VCaP (cell line): Measurements from ENCODE around the gene XXYLT1.
A peak's percentile ranks its signal among the peaks of the same experiment; 100 is the strongest.
"Not testable (repeated sequence)": the region's sequence is repeated elsewhere in the genome, so short reads cannot be mapped to it uniquely, and the experiment has no call there.

Experiments
- H3K27ac ChIP-seq: fragments of 450-650 bp; 2 replicates; pipeline ENCODE4 v1.5.1; 2017
- CTCF ChIP-seq: fragments of 450-650 bp; conservative IDR thresholded peaks from 2 replicates; pipeline ENCODE4 v1.5.1; 2017; ENCODE audit warnings: mild to moderate bottlenecking, moderate library complexity

The XXYLT1 gene

DNA sequence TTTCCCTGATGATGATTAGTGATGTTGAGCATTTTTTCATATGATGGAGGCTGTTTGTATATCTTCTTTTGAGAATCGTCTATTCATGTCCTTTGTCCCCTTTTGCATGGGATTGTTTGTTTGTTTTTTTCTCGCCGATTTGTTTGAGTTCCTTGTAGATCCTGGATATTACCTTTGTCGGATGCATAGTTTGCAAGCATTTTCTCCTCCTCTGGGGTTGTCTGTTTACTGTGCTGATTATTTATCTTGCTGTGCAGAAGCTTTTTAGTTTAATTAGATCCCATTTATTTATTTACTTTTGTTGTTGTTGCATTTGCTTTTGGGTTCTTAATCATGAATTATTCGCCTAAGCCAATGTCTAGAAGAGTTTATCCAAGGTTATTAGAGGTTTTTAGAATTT, 232.8 kb downstream of the XXYLT1 start:
- H3K27ac ChIP-seq: peak overlapping the region; percentile 11; the same call in 1 of the 2 replicates
- no peak for TF ChIP-seq CTCF

DNA sequence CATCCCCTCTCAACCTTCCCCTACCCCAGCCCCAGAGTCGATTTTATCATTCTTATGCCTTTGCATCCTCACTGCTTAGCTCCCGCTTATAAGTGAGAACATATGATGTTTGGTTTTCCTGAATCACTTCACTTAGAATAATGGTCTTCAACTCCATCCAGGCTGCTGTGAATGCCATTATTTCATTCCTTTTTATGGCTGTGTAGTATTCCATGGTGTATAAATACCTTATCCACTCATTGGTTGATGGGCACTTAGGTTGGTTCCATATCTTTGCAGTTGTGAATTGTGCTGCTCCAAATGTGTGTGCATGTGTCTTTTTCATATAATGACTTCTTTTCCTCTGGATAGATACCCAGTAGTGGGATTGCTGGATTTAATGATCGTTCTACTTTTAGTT, 233.4 kb downstream of the XXYLT1 start:
- not testable (repeated sequence) for H3K27ac ChIP-seq

- H3K27ac ChIP-seq: no peak overlapping the region
- no peak for TF ChIP-seq CTCF
These were observed 234.0 kb downstream of the XXYLT1 start for GRCh38 chr3:195036974-195037373.

GRCh38 chr3:195036574-195036973, 234.4 kb downstream of the XXYLT1 start:
- H3K27ac ChIP-seq: no peak overlapping the region
- TF ChIP-seq CTCF: no peak

DNA sequence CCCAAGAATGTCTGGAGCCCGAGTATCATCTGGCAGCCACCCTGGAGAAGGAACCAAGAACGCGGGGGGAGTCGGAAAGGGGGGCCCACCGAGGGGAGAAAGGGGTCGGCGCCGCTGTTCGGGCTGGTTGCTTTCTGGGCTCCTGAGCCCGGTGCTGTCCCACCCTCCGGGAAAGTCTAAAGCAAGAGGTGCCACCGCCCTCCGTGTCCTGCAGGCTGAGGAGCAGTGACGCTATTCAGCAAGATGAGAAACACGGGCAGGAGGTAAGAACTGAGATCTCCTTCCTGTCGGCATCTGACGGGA, 234.8 kb downstream of the XXYLT1 start:
- no peak overlapping the region for H3K27ac ChIP-seq
- TF ChIP-seq CTCF: no peak

DNA sequence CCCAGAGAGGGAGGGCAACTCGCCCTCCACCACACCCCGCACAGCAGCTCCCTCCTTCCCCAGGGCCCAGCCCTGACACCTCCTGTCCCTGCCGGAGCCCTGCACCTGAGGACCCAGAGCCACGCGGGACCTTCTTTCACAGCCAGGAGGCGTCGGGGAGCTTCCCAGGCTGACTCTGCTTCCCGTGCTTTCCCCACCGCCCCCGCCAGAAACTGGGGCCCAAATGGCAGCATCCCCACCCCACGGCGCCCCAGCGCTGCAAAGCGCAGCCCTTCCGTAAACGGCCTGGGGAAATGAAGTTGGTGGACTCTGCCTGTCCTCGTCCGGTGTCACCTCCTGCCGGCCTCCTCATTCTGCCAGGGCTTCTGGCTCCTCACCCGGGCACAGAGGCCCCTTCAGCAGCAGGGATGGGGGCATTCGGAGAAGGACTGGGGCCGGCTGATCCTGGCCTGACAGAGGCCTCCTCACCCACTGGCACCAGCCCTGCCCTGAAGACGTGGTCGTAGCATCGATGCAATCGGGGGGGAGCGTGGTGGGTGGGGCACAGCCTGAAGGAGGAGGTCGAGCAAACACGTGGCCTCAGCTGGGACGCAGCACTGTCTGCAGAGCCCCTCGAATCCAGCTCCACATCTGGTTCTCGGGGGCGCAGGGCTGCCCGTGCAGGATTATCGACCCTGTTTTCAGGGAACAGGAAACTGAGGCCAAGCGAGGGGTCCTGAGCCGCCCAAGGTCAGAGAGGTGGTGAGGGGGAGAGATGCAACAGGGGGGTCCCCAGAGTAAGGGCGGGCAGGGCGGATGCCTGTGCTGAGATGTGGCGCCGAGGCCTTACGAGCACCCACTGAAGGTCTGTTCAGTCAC, 235.4 kb downstream of the XXYLT1 start:
- no peak overlapping the region for H3K27ac ChIP-seq
- no peak for TF ChIP-seq CTCF

DNA sequence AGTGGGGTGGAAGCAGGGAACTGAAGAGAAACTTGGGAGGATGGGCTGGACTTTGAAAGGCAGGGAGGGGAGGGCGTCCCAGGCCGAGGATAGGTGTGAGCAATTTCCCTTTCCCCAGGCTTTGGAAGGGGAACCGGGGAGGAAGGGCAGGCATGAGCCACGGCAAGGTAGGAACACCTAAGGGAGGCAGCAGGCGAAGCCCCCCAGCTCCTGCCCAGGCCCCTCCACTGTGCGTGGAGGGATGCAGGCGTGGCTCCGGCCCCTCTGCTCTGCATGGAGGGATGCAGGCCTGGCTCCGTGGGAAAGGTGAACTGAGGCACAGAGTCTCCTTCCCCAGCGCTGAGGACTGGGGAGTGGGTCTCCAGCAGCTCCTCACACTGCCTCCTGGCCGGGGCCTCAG, 236.4 kb downstream of the XXYLT1 start:
- peak overlapping the region; percentile 85; the same call in 1 of the 2 replicates for H3K27ac ChIP-seq
- TF ChIP-seq CTCF: no peak

GRCh38 chr3:195034101-195034500, 236.9 kb downstream of the XXYLT1 start:
- TF ChIP-seq CTCF: no peak
- H3K27ac ChIP-seq: peak overlapping the region; percentile 85
